Mammary epithelial cell (primary cell): Measurements from ENCODE around the gene TOR3A.

Source experiments
- EZH2 ChIP-seq: IDR thresholded peaks from 2 replicates; pipeline ENCODE4 v1.6.1; 2012; ENCODE audit warnings: low read length, inconsistent platforms, borderline replicate concordance
- TF ChIP-seq, protein P1 (sequence below), 2 donors: IDR thresholded peaks in 1 of 2; conservative IDR thresholded peaks in 1 of 2; 2 replicates each; pipeline ENCODE4 v1.5.1; 2011 to 2012; ENCODE audit warnings: inconsistent platforms in 2 of 2, low read length in 2 of 2, mild to moderate bottlenecking in 2 of 2, control low read depth in 1 of 2, low read depth in 1 of 2; ENCODE audit not compliant: insufficient read depth in 1 of 2; ENCODE audit errors: extremely low read depth in 1 of 2

DNA sequence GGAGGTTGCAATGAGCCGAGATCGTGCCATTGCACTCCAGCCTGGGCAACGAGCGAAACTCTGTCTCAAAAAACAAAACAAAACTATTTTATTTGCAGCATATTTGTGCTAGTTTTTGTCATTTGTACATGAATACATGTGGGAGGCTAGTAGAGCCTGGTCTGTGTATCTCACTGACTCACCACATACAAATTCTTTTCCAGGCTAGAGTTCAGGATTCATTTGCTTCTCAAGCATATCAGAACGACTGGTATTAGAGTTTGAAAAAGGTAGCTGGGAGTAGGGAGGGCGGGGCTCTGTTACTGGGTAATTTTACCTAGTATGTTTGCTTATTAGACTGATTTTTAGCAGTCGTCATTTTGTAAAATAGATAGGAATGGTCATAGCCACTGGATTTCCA lies 4.5 kb upstream of the TOR3A start:
- TF ChIP-seq EZH2 = no peak
- TF ChIP-seq, protein P1, sequence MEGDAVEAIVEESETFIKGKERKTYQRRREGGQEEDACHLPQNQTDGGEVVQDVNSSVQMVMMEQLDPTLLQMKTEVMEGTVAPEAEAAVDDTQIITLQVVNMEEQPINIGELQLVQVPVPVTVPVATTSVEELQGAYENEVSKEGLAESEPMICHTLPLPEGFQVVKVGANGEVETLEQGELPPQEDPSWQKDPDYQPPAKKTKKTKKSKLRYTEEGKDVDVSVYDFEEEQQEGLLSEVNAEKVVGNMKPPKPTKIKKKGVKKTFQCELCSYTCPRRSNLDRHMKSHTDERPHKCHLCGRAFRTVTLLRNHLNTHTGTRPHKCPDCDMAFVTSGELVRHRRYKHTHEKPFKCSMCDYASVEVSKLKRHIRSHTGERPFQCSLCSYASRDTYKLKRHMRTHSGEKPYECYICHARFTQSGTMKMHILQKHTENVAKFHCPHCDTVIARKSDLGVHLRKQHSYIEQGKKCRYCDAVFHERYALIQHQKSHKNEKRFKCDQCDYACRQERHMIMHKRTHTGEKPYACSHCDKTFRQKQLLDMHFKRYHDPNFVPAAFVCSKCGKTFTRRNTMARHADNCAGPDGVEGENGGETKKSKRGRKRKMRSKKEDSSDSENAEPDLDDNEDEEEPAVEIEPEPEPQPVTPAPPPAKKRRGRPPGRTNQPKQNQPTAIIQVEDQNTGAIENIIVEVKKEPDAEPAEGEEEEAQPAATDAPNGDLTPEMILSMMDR (conservative IDR thresholded peaks at IDR 0.05 in 1 of 2, IDR thresholded peaks at IDR 0.05 in 1 of 2; ENCODE audit: extremely low read depth in 1 of 2, insufficient read depth in 1 of 2, low read depth in 1 of 2, low read length in 2 of 2) = no peak
